HUES48 (cell line): ENCODE data around the gene NUDT22.

Experiments
- H3K27ac ChIP-seq: one replicate; pipeline ENCODE4 v1.7.0; 2013; ENCODE audit warnings: low read depth, low read length, inconsistent platforms
- H3K27me3 ChIP-seq: 2 replicates; pipeline ENCODE4 v1.6.1; 2013; ENCODE audit warnings: mild to moderate bottlenecking, low read length; ENCODE audit not compliant: control insufficient read depth, insufficient read depth
- H3K36me3 ChIP-seq: 2 replicates; pipeline ENCODE4 v1.6.1; 2013; ENCODE audit warnings: low read length; ENCODE audit not compliant: control insufficient read depth, insufficient read depth
- H3K4me1 ChIP-seq: 2 replicates; pipeline ENCODE4 v1.6.1; 2013; ENCODE audit warnings: mild to moderate bottlenecking, low read length; ENCODE audit not compliant: control insufficient read depth, insufficient read depth
- H3K4me3 ChIP-seq: 2 replicates; pipeline ENCODE4 v1.5.1; 2013; ENCODE audit warnings: mild to moderate bottlenecking, low read depth, low read length
- H3K9ac ChIP-seq: 2 replicates; pipeline ENCODE4 v1.6.1; 2013; ENCODE audit warnings: mild to moderate bottlenecking, low read depth, low read length, moderate library complexity
- H3K9me3 ChIP-seq: 2 replicates; pipeline ENCODE4 v1.6.1; 2013; ENCODE audit warnings: low read length; ENCODE audit not compliant: control insufficient read depth, insufficient read depth

The NUDT22 gene

DNA sequence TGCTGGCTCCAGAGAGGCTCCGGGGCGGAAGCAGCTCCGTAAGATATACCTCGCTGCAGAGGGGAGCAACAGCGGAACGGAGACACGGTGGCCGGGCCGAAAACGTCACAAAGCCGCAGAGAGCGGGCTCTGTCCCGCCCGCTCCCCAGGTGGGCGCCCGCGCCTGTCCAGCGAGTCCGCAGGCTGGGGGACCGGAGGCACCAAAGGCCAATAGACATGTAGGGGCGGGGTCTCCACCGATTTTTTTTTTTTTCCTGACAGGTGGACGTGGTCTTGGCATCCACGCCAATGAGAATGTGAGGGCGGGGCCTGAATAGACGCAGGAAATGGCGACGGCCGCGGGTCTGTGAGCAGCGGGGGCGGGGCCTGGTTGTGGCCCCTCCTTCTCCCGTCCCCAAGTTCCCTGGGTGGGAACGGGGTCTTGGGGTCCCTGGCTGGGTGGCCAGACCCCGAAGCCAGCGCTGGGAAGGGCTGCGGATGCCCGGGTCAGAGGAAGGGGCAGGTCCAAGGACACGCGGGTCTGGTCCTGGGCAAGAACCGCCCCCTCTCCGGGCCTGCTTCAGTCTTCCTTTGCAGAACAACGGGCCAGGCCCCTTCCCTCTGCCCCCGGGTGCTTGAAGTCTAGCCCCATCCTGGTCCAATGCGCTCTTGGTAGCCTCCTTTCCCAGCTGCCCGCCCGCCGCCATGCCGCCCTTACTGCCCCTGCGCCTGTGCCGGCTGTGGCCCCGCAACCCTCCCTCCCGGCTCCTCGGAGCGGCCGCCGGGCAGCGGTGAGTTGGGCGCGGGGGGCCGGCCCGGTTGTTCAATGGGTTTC lies 4.3 kb downstream of the NUDT22 start, which contains the start of gene DNAJC4:
Gene DNAJC4, plus strand, starts transcription at position 378 of the 814 bp plus-strand sequence. Its CDS starts 307 bp downstream, at position 685.
- Histone ChIP-seq H3K9me3 (no peaks in the 10 kb centered on the region), H3K27me3 (no peaks in the 10 kb centered on the region; the same call in 1 of the 2 replicates), H3K4me3 (peak within 1 kb of the TSS; percentile 81), H3K9ac (peak within 1 kb of the TSS; percentile 46; the same call in 1 of the 2 replicates), H3K36me3 (no peaks in the 10 kb centered on the region), H3K4me1 (peaks cover 16% of the 10 kb centered on the region), H3K27ac (peak within 1 kb of the TSS; percentile 80)

GRCh38 chr11:64230985-64231365 lies 4.9 kb downstream of the NUDT22 start:
- Histone ChIP-seq H3K9ac (peak overlapping the region; percentile 46; the same call in 1 of the 2 replicates), H3K27me3 (no peaks in the 10 kb centered on the region; the same call in 1 of the 2 replicates), H3K27ac (peak overlapping the region; percentile 80), H3K36me3 (no peaks in the 10 kb centered on the region; the same call in 1 of the 2 replicates), H3K9me3 (no peaks in the 10 kb centered on the region), H3K4me1 (peaks cover 16% of the 10 kb centered on the region), H3K4me3 (peak overlapping the region; percentile 81)

- H3K27ac ChIP-seq = no peak overlapping the region
- H3K36me3 ChIP-seq = no peaks in the 10 kb centered on the region; the same call in 1 of the 2 replicates
- no peaks in the 10 kb centered on the region for H3K9me3 ChIP-seq
- no peaks in the 10 kb centered on the region; the same call in 1 of the 2 replicates for H3K27me3 ChIP-seq
- peaks cover 14% of the 10 kb centered on the region for H3K4me1 ChIP-seq
- H3K9ac ChIP-seq = no peak overlapping the region
- no peak overlapping the region for H3K4me3 ChIP-seq
Measured at GRCh38 chr11:64231546-64231945, 5.5 kb downstream of the NUDT22 start.

DNA sequence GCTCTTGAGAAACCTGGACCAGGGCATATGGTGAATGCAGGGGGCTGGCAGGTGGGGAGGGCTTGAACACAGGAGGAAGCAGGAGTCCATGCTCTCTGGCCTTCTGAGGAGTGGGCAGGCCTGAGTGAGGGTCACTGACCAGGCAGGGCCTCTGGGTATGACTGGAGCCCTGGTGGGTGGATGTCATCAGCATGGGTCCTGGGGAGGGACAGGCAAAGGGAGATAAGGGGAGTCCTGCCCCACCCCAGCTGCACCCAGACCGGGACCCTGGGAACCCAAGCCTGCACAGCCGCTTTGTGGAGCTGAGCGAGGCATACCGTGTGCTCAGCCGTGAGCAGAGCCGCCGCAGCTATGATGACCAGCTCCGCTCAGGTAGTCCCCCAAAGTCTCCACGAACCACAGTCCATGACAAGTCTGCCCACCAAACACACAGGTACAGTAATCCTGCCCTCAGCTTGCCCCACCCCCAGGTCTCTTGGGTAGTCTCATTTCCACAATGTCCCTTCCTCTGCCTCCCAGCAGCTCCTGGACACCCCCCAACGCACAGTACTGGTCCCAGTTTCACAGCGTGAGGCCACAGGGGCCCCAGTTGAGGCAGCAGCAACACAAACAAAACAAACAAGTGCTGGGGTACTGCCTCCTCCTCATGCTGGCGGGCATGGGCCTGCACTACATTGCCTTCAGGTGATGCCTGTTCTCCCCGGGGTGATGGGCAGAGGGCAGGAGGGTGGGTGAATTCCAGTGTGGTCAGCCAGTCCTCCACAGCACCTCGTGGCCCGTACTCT lies 6.3 kb downstream of the NUDT22 start:
- Histone ChIP-seq H3K36me3 (peaks cover 3% of the 10 kb centered on the region), H3K9me3 (no peaks in the 10 kb centered on the region), H3K27ac (no peak overlapping the region), H3K4me3 (no peak overlapping the region), H3K4me1 (peaks cover 8% of the 10 kb centered on the region), H3K9ac (no peak overlapping the region), H3K27me3 (no peaks in the 10 kb centered on the region; the same call in 1 of the 2 replicates)

GRCh38 chr11:64232967-64233315 lies 6.9 kb downstream of the NUDT22 start:
- H3K27me3 ChIP-seq = no peaks in the 10 kb centered on the region; the same call in 1 of the 2 replicates

DNA sequence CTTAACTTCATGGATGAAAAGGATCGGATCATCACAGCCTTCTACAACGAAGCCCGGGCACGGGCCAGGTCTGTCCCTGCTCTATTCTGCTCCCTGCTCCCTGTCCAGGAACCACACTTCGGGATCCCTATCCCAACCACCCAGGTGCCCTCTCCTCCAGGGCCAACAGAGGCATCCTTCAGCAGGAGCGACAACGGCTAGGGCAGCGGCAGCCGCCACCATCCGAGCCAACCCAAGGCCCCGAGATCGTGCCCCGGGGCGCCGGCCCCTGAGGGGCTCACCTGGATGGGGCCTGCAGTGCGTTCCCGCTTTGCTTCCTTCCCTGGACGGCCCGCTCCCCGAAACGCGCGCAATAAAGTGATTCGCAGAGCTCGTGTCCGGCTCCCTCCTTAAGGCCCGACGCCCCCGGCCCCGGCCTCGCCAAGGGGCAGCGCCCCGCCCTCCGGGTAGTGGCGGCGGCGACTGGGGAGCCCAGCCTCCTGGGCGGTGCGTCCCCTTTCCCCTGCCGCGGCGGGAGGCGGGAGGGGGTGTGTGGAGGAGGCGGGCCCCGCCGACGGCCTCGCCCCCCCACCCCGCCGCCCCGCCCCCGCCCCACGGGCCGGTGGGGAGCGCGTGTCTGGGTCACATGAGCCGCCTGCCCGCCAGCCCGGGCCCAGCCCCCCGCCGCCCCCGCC lies 8.0 kb downstream of the NUDT22 start, which contains the start of gene VEGFB:
Gene VEGFB, plus strand, starts transcription at position 672 of the 674 bp plus-strand sequence. CDS start 250 bp downstream, outside the sequence.
- Histone ChIP-seq H3K27me3 (no peaks in the 10 kb centered on the region; the same call in 1 of the 2 replicates), H3K4me3 (peak within 1 kb of the TSS; percentile 74), H3K36me3 (peaks cover 18% of the 10 kb centered on the region), H3K4me1 (peaks cover 8% of the 10 kb centered on the region), H3K27ac (no peak within 1 kb of the TSS), H3K9ac (0 out of 2 replicates have a peak within 1 kb of the TSS, but pooled peaks have one; percentile 22), H3K9me3 (no peaks in the 10 kb centered on the region)

More at GRCh38 chr11:64232967-64233315, 6.9 kb downstream of the NUDT22 start:
- Histone ChIP-seq H3K4me3 (no peak overlapping the region), H3K4me1 (peaks cover 8% of the 10 kb centered on the region), H3K9ac (no peak overlapping the region), H3K36me3 (peaks cover 7% of the 10 kb centered on the region), H3K9me3 (no peaks in the 10 kb centered on the region), H3K27ac (no peak overlapping the region)

GRCh38 chr11:64234647-64235379 lies 8.7 kb downstream of the NUDT22 start:
- H3K27ac ChIP-seq = no peak overlapping the region
- no peaks in the 10 kb centered on the region; the same call in 1 of the 2 replicates for H3K27me3 ChIP-seq
- H3K9ac ChIP-seq = no peak overlapping the region
- no peaks in the 10 kb centered on the region for H3K9me3 ChIP-seq
- H3K4me1 ChIP-seq = peaks cover 9% of the 10 kb centered on the region
- peaks cover 19% of the 10 kb centered on the region for H3K36me3 ChIP-seq
- H3K4me3 ChIP-seq = peak overlapping the region; percentile 50

DNA sequence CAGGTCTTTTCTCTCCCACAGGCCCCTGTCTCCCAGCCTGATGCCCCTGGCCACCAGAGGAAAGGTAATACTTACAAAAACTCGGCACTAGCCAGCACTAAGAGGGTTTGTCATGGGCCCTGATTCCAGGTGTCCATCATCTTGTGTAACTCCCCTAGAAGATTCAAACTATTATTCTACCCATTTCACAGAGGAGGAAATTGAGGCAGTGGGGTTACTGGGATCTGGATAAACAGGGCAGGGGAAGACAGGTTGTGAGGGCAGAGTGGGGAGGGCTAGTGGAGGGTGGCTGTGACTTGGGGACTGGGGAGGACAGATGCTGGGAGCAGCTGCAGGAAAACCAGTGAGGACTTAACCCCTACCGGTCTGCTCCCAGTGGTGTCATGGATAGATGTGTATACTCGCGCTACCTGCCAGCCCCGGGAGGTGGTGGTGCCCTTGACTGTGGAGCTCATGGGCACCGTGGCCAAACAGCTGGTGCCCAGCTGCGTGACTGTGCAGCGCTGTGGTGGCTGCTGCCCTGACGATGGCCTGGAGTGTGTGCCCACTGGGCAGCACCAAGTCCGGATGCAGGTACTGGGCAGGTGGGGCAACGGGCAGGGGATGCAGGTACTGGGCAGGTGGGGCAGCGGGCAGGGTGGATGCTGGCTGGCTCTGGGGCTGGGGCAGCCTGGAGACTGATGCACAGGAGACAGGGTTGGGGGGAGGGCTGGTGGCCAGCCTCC lies 9.5 kb downstream of the NUDT22 start:
- Histone ChIP-seq H3K4me3 (peak overlapping the region; percentile 50), H3K36me3 (peaks cover 19% of the 10 kb centered on the region), H3K27ac (no peak overlapping the region), H3K4me1 (peaks cover 13% of the 10 kb centered on the region), H3K9ac (no peak overlapping the region), H3K27me3 (no peaks in the 10 kb centered on the region; the same call in 1 of the 2 replicates), H3K9me3 (no peaks in the 10 kb centered on the region)

DNA sequence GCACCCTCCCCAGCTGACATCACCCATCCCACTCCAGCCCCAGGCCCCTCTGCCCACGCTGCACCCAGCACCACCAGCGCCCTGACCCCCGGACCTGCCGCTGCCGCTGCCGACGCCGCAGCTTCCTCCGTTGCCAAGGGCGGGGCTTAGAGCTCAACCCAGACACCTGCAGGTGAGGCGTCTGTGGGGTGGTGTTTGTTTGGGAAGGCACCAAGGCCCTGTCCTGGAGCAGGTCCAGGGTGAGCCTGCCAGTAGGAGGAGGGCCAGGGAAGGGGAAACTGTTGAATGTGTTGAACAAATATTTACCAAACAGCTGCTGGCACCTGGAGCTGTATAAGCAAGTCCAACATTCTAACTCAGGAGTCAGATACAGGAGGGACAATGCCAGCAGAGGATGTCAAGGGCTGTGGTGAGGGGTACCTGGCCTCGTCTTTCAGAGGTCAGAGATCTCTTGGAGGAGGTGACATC lies 11.4 kb downstream of the NUDT22 start:
- H3K36me3 ChIP-seq = peaks cover 19% of the 10 kb centered on the region
- no peaks in the 10 kb centered on the region for H3K9me3 ChIP-seq
- H3K27me3 ChIP-seq = no peaks in the 10 kb centered on the region; the same call in 1 of the 2 replicates
- H3K4me1 ChIP-seq = peaks cover 9% of the 10 kb centered on the region
- no peak overlapping the region for H3K4me3 ChIP-seq
- H3K27ac ChIP-seq = no peak overlapping the region
- H3K9ac ChIP-seq = no peak overlapping the region
